GM12874 (cell line): ENCODE measurements around the gene BORA.

Experiments
- CTCF ChIP-seq: IDR thresholded peaks from 2 replicates; pipeline ENCODE4 v1.5.1; 2011; ENCODE audit warnings: low read depth, mild to moderate bottlenecking, control low read depth, low read length, moderate library complexity; ENCODE audit not compliant: insufficient read depth

Gene BORA

GRCh38 chr13:72694314-72694713 lies 33.4 kb upstream of the BORA start:
- TF ChIP-seq CTCF: no peak

GRCh38 chr13:72696579-72696978 lies 31.1 kb upstream of the BORA start:
- TF ChIP-seq CTCF: no peak

- TF ChIP-seq CTCF: no peak
Observed at GRCh38 chr13:72698164-72698563, 29.6 kb upstream of the BORA start.

- no peak for TF ChIP-seq CTCF
Observed at GRCh38 chr13:72700509-72700908, 27.2 kb upstream of the BORA start.

GRCh38 chr13:72716776-72717175 lies 10.9 kb upstream of the BORA start:
- TF ChIP-seq CTCF: no peak

GRCh38 chr13:72726726-72727416 lies 852 bp upstream of the BORA start:
- TF ChIP-seq CTCF: no peak

GRCh38 chr13:72728290-72728605 lies 525 bp downstream of the BORA start:
- no peak for TF ChIP-seq CTCF

- TF ChIP-seq CTCF: no peak
Observed at GRCh38 chr13:72737033-72737432, 9.3 kb downstream of the BORA start.
